ENCODE results near the gene PTGES3.
"Not testable (repeated sequence)": the region's sequence is repeated elsewhere in the genome, so short reads cannot be mapped to it uniquely, and the experiment has no call there.

Gene PTGES3

GRCh38 chr12:56688129-56688845 lies at the start of gene PTGES3:
Gene PTGES3 (minus strand): TSS chr12:56688284. CDS start chr12:56687999, 285 bp downstream.
- peak; percentile 94 to 96 for DNase-seq

- no peak for DNase-seq
Observed at GRCh38 chr12:56728139-56728861, 40.2 kb upstream of the PTGES3 start.

GRCh38 chr12:56726196-56726675 lies 38.2 kb upstream of the PTGES3 start:
- not testable (repeated sequence) for DNase-seq

- no peak for DNase-seq
Observed at GRCh38 chr12:56725723-56726102, 37.6 kb upstream of the PTGES3 start.

- peak; percentile 98 for DNase-seq
Observed at GRCh38 chr12:56724972-56725722, 37.1 kb upstream of the PTGES3 start, which contains the start of gene NACA. Gene NACA (minus strand): TSS chr12:56725299. CDS start chr12:56724521, 778 bp downstream.

GRCh38 chr12:56724701-56724971 lies 36.6 kb upstream of the PTGES3 start:
- no peak for DNase-seq

GRCh38 chr12:56723889-56724700 lies 36.0 kb upstream of the PTGES3 start:
- no peak for DNase-seq

- no peak for DNase-seq
Observed at GRCh38 chr12:56723352-56723751, 35.3 kb upstream of the PTGES3 start.

- no peak for DNase-seq
Observed at GRCh38 chr12:56722832-56723231, 34.7 kb upstream of the PTGES3 start.

GRCh38 chr12:56721721-56722120 lies 33.6 kb upstream of the PTGES3 start:
- no peak for DNase-seq

GRCh38 chr12:56721216-56721615 lies 33.1 kb upstream of the PTGES3 start:
- DNase-seq: no peak

GRCh38 chr12:56720731-56721151 lies 32.7 kb upstream of the PTGES3 start:
- no peak for DNase-seq

- no peak for DNase-seq
Observed at GRCh38 chr12:56719056-56719455, 31.0 kb upstream of the PTGES3 start.

- DNase-seq: no peak
Observed at GRCh38 chr12:56718636-56719035, 30.6 kb upstream of the PTGES3 start.

- no peak for DNase-seq
Observed at GRCh38 chr12:56718149-56718548, 30.1 kb upstream of the PTGES3 start.

GRCh38 chr12:56716933-56717880 lies 29.1 kb upstream of the PTGES3 start:
- DNase-seq: no peak

- no peak for DNase-seq
Observed at GRCh38 chr12:56716458-56716857, 28.4 kb upstream of the PTGES3 start.

GRCh38 chr12:56715798-56716197 lies 27.7 kb upstream of the PTGES3 start:
- DNase-seq: no peak

GRCh38 chr12:56714431-56714929 lies 26.4 kb upstream of the PTGES3 start:
- DNase-seq: no peak

- DNase-seq: no peak
Observed at GRCh38 chr12:56713345-56713744, 25.3 kb upstream of the PTGES3 start.

- DNase-seq: no peak
Observed at GRCh38 chr12:56709759-56710376, 21.8 kb upstream of the PTGES3 start.
